K562 (cell line): Measurements from ENCODE around the gene ABHD4. TPM values are rescaled to one million over a fixed set of nuclear protein-coding genes. Genes with fewer than 3 reads are reported as not detected.
A peak's percentile ranks its signal among the peaks of the same experiment; 100 is the strongest.

ENCODE experiments used
- ATAC-seq: fragments of 200-7000 bp; cut with Tn5 transposase; 3 replicates; pipeline ENCODE4 v1.9.1; 2020; ENCODE audit warnings: moderate library complexity
- BruUV-seq: library from RNA; stranded (reverse); fragments of 400-500 nt; replicated peaks from 2 replicates; lab custom pipeline; 2021; lab: Mats Ljungman, UMichigan
- CTCF ChIA-PET: fragments of 300-600 bp; formaldehyde crosslinking; extraction: SDS; loops from one replicate; lab custom pipeline; 2021; ENCODE audit warnings: low intra/inter-chr PET ratio; lab: Yijun Ruan, JAX
- POLR2A ChIA-PET: fragments of 300-600, 350-650 bp; sonication (Branson Sonifier 250); formaldehyde crosslinking; extraction: SDS; loops from one replicate; lab custom pipeline; 2021; ENCODE audit warnings: antibody characterized with exemption, inconsistent platforms; lab: Yijun Ruan, JAX
- DNase-seq, 4 experiments: peaks; one replicate each; pipeline versions ENCODE4 v3.0.0 to v3.0.0-alpha.2; 2011 to 2018; ENCODE audit warnings: low spot score in 3 of 4, mixed read lengths in 3 of 4; ENCODE audit errors: extremely low read depth in 1 of 4
- FAIRE-seq: peaks from 2 replicates; lab custom pipeline; 2011; peaks lifted over from hg19 to GRCh38; lab: Jason Lieb, UNC
- H2AFZ ChIP-seq: 2 replicates; pipeline ENCODE4 v1.6.0; 2011; ENCODE audit warnings: low read depth, low read length, control low read depth, inconsistent platforms
- H3K27ac ChIP-seq: fragments of 200-600 bp; 3 replicates; pipeline ENCODE4 v1.8.0; 2011; ENCODE audit warnings: low read depth, mild to moderate bottlenecking, control low read depth, inconsistent platforms, low read length, moderate library complexity, mixed read lengths; ENCODE audit errors: extremely low read depth
- H3K27me3 ChIP-seq, 2 experiments: fragments of 300-600 bp in 1 of 2; 2 replicates in 1 of 2; 3 replicates in 1 of 2; pipeline versions ENCODE4 v1.6.0 to v1.8.0; 2011; ENCODE audit warnings: inconsistent platforms in 2 of 2, low read length in 2 of 2, mild to moderate bottlenecking in 1 of 2, mixed read lengths in 1 of 2, moderate library complexity in 1 of 2; ENCODE audit not compliant: control insufficient read depth in 2 of 2, insufficient read depth in 2 of 2
- H3K36me3 ChIP-seq: fragments of 300-600 bp; 3 replicates; pipeline ENCODE4 v1.8.0; 2011; ENCODE audit warnings: mild to moderate bottlenecking, low read length, inconsistent platforms; ENCODE audit not compliant: control insufficient read depth, insufficient read depth
- H3K4me1 ChIP-seq, 2 experiments: fragments of 200-600 bp in 1 of 2; replicated peaks in 1 of 2; 2 replicates in 1 of 2; 3 replicates in 1 of 2; pipeline versions ENCODE4 v1.5.1 to v1.8.0; 2011; ENCODE audit warnings: inconsistent platforms in 2 of 2, low read length in 2 of 2, mild to moderate bottlenecking in 1 of 2, mixed read lengths in 1 of 2, moderate library complexity in 1 of 2; ENCODE audit not compliant: control insufficient read depth in 2 of 2, insufficient read depth in 2 of 2
- H3K4me2 ChIP-seq: 2 replicates; pipeline ENCODE4 v1.6.1; 2011; ENCODE audit warnings: low read length, control low read depth, inconsistent platforms, mixed read lengths; ENCODE audit not compliant: insufficient read depth
- H3K4me3 ChIP-seq: fragments of 200-600 bp; sonication (generic), shearing (Covaris generic); 2 replicates; pipeline ENCODE4 v1.5.1; 2016; ENCODE audit warnings: control low read depth, inconsistent platforms
- H3K79me2 ChIP-seq: fragments of 200-600 bp; 3 replicates; pipeline ENCODE4 v1.8.0; 2011; ENCODE audit warnings: low read length, inconsistent platforms; ENCODE audit not compliant: control insufficient read depth, insufficient read depth
- H3K9ac ChIP-seq, 2 experiments: 2 replicates each; pipeline versions ENCODE4 v1.6.0 to v1.6.1; 2011; ENCODE audit warnings: low read depth in 2 of 2, low read length in 2 of 2, control low read depth in 1 of 2, inconsistent platforms in 1 of 2, mild to moderate bottlenecking in 1 of 2, mixed read lengths in 1 of 2; ENCODE audit not compliant: insufficient read depth in 1 of 2
- H3K9me1 ChIP-seq: one replicate; pipeline ENCODE4 v1.6.0; 2011; ENCODE audit warnings: inconsistent platforms, mild to moderate bottlenecking, low read length, moderate library complexity; ENCODE audit not compliant: control insufficient read depth, insufficient read depth
- H3K9me3 ChIP-seq: replicated peaks from 2 replicates; pipeline ENCODE4 v1.5.1; 2011; ENCODE audit warnings: low read depth, low read length, inconsistent platforms; ENCODE audit not compliant: control insufficient read depth, insufficient read depth
- H4K20me1 ChIP-seq: replicated peaks from 2 replicates; pipeline ENCODE4 v1.6.1; 2011; ENCODE audit warnings: low read length, inconsistent platforms, mixed read lengths; ENCODE audit not compliant: control insufficient read depth, insufficient read depth
- CSDE1 ChIP-seq, 2 experiments: fragments of 450-650 bp; IDR thresholded peaks; 2 replicates each; pipeline ENCODE4 v1.6.1; 2016; ENCODE audit warnings: mild to moderate bottlenecking in 1 of 2
- KLF10 ChIP-seq: fragments of 250-450 bp; sonication (Bioruptor Pico); IDR thresholded peaks from 2 replicates; pipeline ENCODE4 v1.6.1; 2021; ENCODE audit warnings: matching md5 sums
- POLR2B ChIP-seq: fragments of 450-650 bp; IDR thresholded peaks from 2 replicates; pipeline ENCODE4 v1.6.1; 2018; ENCODE audit warnings: low read depth; ENCODE audit not compliant: partially characterized antibody
- RAD51 ChIP-seq: fragments of 450-650 bp; IDR thresholded peaks from 2 replicates; pipeline ENCODE4 v1.7.1; 2016; ENCODE audit warnings: low read depth, mild to moderate bottlenecking, borderline replicate concordance
- U2AF2 ChIP-seq: fragments of 200-400 bp; formaldehyde crosslinking; optimal IDR thresholded peaks from 2 replicates; pipeline ENCODE3; 2017; ENCODE audit warnings: low read depth, mild to moderate bottlenecking, low read length
- ZNF224 ChIP-seq: sonication (generic); formaldehyde crosslinking; IDR thresholded peaks from 2 replicates; pipeline ENCODE4 v1.8.0; 2022; ENCODE audit warnings: mild to moderate bottlenecking, missing genetic modification reagents
- ZNF436 ChIP-seq: fragments of 250-450, 450-650 bp; sonication (Bioruptor Pico); formaldehyde crosslinking; IDR thresholded peaks from 2 replicates; pipeline ENCODE4 v1.7.0; 2020; ENCODE audit warnings: mild to moderate bottlenecking
- WGBS: fragments of 100-300 bp; shearing (Covaris generic); methylation state at CpG from one replicate; pipeline ENCODE4 v1.1.6; 2016; ENCODE audit warnings: low coverage, mixed read lengths; ENCODE audit not compliant: insufficient coverage; ENCODE audit errors: missing lambda C conversion rate; 5-methylcytosine and 5-hydroxymethylcytosine counted together
- in situ Hi-C: fragments of 300-500 bp; cut with MboI; formaldehyde crosslinking; loops from 4 replicates; pipeline ENCODE4 v1.15.0; 2018; ENCODE audit warnings: inconsistent platforms, mixed read lengths
- intact Hi-C: fragments of 100-400 bp; cut with micrococcal nuclease; formaldehyde crosslinking; loops from 2 replicates; pipeline ENCODE4 v1.14.2; 2022
- polyA plus RNA-seq, 8 experiments: library from polyadenylated mRNA; depleted of rRNA in 4 of 8; stranded (reverse) in 5 of 8; unstranded in 3 of 8; fragments of >200 nt; fragmentation: Nextera tagmentation in 2 of 8; fragmentation: Illumina TruSeq in 1 of 8; extraction: Ambion mirVana in 2 of 8; extraction: Trizol in 1 of 8; gene quantifications; 2 replicates each; pipeline versions ENCODE4 v1.2.1 to v1.2.3, GENCODE V29; 2011 to 2014; ENCODE audit warnings: inconsistent platforms in 1 of 8, missing spikeins in 1 of 8
- total RNA-seq, 7 experiments: library from RNA; depleted of rRNA in 6 of 7; stranded (reverse); fragments of >200 nt in 6 of 7; fragmentation: Illumina TruSeq in 2 of 7; extraction: Trizol in 2 of 7; gene quantifications; 2 replicates each; pipeline versions ENCODE4 v1.2.1 to v1.2.3, GENCODE V29; 2011 to 2021; ENCODE audit warnings: low replicate concordance in 1 of 7
- TF ChIP-seq, protein P1 (sequence below): fragments of 450-650 bp; IDR thresholded peaks from 2 replicates; pipeline ENCODE4 v1.6.1; 2016; ENCODE audit warnings: low read depth
- TF ChIP-seq, protein P2 (sequence below): fragments of 250-450 bp; sonication (Bioruptor Pico); IDR thresholded peaks from 2 replicates; pipeline ENCODE4 v1.5.0; 2021
- TF ChIP-seq, protein P3 (sequence below): fragments of 450-650 bp; formaldehyde crosslinking; IDR thresholded peaks from 2 replicates; pipeline ENCODE4 v1.4.0; 2020; ENCODE audit warnings: mild to moderate bottlenecking, moderate library complexity
- TF ChIP-seq, protein P4 (sequence below): fragments of 250-450 bp; sonication (Bioruptor Pico); IDR thresholded peaks from 2 replicates; pipeline ENCODE4 v1.8.0; 2021; ENCODE audit warnings: moderate library complexity, mild to moderate bottlenecking, inconsistent platforms

Gene ABHD4
- total and polyA plus RNA-seq, 9 of the 15 experiments (the other 6 are each of a cell fraction or from before 2014, with no cell fraction given) = 3.6 to 12.0 (median 7.2) TPM

DNA sequence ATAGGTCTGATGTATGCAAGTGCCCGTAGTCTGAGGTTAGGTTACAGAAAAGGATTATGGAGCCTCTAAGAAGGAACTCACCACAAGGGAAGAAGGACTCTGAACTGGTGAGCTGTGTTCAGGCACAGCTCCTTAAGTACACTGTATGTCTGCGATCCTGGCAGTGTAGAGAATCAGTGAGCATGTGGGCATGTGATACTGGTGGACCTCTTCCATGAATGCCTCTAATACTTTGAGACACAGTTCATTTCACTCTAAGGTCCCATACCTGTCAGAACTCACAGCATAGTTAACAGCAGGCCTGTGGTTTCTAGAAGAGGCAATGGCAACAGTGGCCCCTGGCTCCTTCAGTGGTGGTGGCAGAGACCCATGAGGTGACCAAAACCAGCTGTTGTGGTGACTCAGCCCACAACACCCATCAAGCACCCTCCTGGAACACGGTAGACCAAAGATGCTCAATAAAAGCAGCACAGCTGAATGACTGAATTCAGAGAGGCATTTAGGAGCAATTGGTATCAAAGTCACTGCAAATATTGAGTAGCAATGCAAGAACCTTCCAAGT lies 52.9 kb downstream of the ABHD4 start:
- Histone ChIP-seq H4K20me1 (no peaks in the 10 kb centered on the region), H3K27ac (no peak overlapping the region), H2AFZ (no peak overlapping the region), H3K4me3 (no peak overlapping the region), H3K79me2 (no peaks in the 10 kb centered on the region), H3K36me3 (no peaks in the 10 kb centered on the region), H3K27me3 (no peaks in the 10 kb centered on the region), H3K9me1 (no peaks in the 10 kb centered on the region), H3K9me3 (no peaks in the 10 kb centered on the region), H3K9ac (0 out of 4 replicates have a peak overlapping the region, but pooled peaks of 1 of the 2 experiments have one; percentile 29), H3K4me2 (no peak overlapping the region), H3K4me1 (no peaks in the 10 kb centered on the region; a peak in 1 of 5 replicates)
- POLR2A ChIA-PET = interaction anchor here (0.6 to 1.5 kb wide), 9 partner anchors 9 to 242 kb away, joined by 3 to 5 read pairs (median 3); partner anchors contain the start of gene DAD1
- intact Hi-C loops = loop anchor here (10.0 kb wide), 1 partner anchor 266 kb away; no protein-coding TSS in a partner anchor
- 7% methylated on average over 3 of the region's 3 CpGs for WGBS
- in situ Hi-C loops = loop anchor here (10.0 kb wide), 2 partner anchors 194 to 256 kb away; no protein-coding TSS in a partner anchor
- DNase-seq = peak in 2 of 4 experiments; percentile 14 to 58
- peak; percentile 82 for ATAC-seq
- CTCF ChIA-PET = interaction anchor here (5.4 kb wide), 1 partner anchor 94 kb away, joined by 58 read pairs; no protein-coding TSS in a partner anchor
- FAIRE-seq = no peak
- TSS peak; percentile 100 for BruUV-seq
- TF ChIP-seq ZNF224 = no peak
- no peak for TF ChIP-seq U2AF2
- TF ChIP-seq, protein P1, sequence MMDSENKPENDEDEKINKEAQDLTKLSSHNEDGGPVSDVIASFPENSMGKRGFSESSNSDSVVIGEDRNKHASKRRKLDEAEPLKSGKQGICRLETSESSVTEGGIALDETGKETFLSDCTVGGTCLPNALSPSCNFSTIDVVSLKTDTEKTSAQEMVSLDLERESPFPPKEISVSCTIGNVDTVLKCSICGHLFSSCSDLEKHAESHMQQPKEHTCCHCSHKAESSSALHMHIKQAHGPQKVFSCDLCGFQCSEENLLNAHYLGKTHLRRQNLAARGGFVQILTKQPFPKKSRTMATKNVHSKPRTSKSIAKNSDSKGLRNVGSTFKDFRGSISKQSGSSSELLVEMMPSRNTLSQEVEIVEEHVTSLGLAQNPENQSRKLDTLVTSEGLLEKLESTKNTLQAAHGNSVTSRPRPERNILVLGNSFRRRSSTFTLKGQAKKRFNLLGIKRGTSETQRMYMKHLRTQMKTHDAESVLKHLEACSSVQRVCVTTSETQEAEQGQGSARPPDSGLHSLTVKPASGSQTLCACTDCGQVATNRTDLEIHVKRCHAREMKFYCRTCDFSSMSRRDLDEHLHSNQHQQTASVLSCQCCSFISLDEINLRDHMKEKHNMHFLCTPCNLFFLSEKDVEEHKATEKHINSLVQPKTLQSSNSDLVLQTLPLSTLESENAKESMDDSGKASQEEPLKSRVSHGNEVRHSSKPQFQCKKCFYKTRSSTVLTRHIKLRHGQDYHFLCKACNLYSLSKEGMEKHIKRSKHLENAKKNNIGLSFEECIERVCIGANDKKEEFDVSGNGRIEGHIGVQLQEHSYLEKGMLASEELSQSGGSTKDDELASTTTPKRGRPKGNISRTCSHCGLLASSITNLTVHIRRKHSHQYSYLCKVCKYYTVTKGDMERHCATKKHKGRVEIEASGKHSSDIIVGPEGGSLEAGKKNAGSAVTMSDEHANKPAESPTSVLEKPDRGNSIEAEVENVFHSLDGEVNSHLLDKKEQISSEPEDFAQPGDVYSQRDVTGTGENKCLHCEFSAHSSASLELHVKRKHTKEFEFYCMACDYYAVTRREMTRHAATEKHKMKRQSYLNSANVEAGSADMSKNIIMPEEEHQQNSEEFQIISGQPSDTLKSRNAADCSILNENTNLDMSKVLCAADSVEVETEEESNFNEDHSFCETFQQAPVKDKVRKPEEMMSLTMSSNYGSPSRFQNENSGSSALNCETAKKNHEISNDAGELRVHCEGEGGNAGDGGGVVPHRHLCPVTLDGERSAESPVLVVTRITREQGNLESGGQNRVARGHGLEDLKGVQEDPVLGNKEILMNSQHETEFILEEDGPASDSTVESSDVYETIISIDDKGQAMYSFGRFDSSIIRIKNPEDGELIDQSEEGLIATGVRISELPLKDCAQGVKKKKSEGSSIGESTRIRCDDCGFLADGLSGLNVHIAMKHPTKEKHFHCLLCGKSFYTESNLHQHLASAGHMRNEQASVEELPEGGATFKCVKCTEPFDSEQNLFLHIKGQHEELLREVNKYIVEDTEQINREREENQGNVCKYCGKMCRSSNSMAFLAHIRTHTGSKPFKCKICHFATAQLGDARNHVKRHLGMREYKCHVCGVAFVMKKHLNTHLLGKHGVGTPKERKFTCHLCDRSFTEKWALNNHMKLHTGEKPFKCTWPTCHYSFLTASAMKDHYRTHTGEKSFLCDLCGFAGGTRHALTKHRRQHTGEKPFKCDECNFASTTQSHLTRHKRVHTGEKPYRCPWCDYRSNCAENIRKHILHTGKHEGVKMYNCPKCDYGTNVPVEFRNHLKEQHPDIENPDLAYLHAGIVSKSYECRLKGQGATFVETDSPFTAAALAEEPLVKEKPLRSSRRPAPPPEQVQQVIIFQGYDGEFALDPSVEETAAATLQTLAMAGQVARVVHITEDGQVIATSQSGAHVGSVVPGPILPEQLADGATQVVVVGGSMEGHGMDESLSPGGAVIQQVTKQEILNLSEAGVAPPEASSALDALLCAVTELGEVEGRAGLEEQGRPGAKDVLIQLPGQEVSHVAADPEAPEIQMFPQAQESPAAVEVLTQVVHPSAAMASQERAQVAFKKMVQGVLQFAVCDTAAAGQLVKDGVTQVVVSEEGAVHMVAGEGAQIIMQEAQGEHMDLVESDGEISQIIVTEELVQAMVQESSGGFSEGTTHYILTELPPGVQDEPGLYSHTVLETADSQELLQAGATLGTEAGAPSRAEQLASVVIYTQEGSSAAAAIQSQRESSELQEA = no peak
- peak; percentile 55 for TF ChIP-seq POLR2B
- no peak for TF ChIP-seq RAD51
- TF ChIP-seq KLF10 (CRISPR knock-in tag) = no peak
- TF ChIP-seq CSDE1 (IDR thresholded peaks at IDR 0.05) = peak in 1 of 2 experiments; percentile 32; a peak in 1 of 4 replicates
- TF ChIP-seq, protein P2, sequence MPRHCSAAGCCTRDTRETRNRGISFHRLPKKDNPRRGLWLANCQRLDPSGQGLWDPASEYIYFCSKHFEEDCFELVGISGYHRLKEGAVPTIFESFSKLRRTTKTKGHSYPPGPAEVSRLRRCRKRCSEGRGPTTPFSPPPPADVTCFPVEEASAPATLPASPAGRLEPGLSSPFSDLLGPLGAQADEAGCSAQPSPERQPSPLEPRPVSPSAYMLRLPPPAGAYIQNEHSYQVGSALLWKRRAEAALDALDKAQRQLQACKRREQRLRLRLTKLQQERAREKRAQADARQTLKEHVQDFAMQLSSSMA (CRISPR knock-in tag) = no peak
- TF ChIP-seq, protein P3, sequence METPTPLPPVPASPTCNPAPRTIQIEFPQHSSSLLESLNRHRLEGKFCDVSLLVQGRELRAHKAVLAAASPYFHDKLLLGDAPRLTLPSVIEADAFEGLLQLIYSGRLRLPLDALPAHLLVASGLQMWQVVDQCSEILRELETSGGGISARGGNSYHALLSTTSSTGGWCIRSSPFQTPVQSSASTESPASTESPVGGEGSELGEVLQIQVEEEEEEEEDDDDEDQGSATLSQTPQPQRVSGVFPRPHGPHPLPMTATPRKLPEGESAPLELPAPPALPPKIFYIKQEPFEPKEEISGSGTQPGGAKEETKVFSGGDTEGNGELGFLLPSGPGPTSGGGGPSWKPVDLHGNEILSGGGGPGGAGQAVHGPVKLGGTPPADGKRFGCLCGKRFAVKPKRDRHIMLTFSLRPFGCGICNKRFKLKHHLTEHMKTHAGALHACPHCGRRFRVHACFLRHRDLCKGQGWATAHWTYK = 0 out of 2 replicates have a peak, but pooled peaks have one; percentile 34
- TF ChIP-seq ZNF436 (CRISPR knock-in tag) = no peak
- TF ChIP-seq, protein P4, sequence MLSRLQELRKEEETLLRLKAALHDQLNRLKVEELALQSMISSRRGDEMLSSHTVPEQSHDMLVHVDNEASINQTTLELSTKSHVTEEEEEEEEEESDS (CRISPR knock-in tag) = no peak
